Effector memory CD8-positive, alpha-beta T cell (primary cell): ENCODE measurements around the gene CTNS.

Experiments
- ATAC-seq: fragments of 150-1000 bp; cut with Tn5 transposase; replicated peaks from 2 replicates; pipeline ENCODE4 v1.10.0; 2021; ENCODE audit warnings: mild to moderate bottlenecking, moderate library complexity
- DNase-seq, 3 experiments: peaks; one replicate each; pipeline ENCODE4 v3.0.0; 2021
- H3K27ac Mint-ChIP-seq, 2 donors: one replicate each; pipeline ENCODE4 v1.8.0; 2022; ENCODE audit warnings: mild to moderate bottlenecking in 2 of 2, mixed read lengths in 2 of 2, moderate library complexity in 2 of 2
- H3K27me3 Mint-ChIP-seq, 2 donors: one replicate each; pipeline ENCODE4 v1.8.0; 2022; ENCODE audit warnings: mixed read lengths in 2 of 2
- H3K36me3 Mint-ChIP-seq: one replicate; pipeline ENCODE4 v1.8.0; 2022; ENCODE audit warnings: mild to moderate bottlenecking, moderate library complexity, mixed read lengths; ENCODE audit not compliant: insufficient read depth
- H3K4me1 Mint-ChIP-seq, 2 donors: one replicate each; pipeline ENCODE4 v1.8.0; 2022; ENCODE audit warnings: low read depth in 2 of 2, mixed read lengths in 2 of 2
- H3K4me3 Mint-ChIP-seq, 2 donors: one replicate each; pipeline ENCODE4 v1.8.0; 2022; ENCODE audit warnings: mild to moderate bottlenecking in 2 of 2, mixed read lengths in 2 of 2, moderate library complexity in 2 of 2
- H3K9me3 Mint-ChIP-seq, 2 donors: one replicate each; pipeline ENCODE4 v1.8.0; 2022; ENCODE audit warnings: mixed read lengths in 2 of 2
- total RNA-seq, 9 experiments: gene quantifications; one replicate each; lab custom pipeline; 2026; lab: John Stamatoyannopoulos, UW

The CTNS gene
- 8.1 to 253 (median 27.7) reads per million in 9 experiments for total RNA-seq

DNA sequence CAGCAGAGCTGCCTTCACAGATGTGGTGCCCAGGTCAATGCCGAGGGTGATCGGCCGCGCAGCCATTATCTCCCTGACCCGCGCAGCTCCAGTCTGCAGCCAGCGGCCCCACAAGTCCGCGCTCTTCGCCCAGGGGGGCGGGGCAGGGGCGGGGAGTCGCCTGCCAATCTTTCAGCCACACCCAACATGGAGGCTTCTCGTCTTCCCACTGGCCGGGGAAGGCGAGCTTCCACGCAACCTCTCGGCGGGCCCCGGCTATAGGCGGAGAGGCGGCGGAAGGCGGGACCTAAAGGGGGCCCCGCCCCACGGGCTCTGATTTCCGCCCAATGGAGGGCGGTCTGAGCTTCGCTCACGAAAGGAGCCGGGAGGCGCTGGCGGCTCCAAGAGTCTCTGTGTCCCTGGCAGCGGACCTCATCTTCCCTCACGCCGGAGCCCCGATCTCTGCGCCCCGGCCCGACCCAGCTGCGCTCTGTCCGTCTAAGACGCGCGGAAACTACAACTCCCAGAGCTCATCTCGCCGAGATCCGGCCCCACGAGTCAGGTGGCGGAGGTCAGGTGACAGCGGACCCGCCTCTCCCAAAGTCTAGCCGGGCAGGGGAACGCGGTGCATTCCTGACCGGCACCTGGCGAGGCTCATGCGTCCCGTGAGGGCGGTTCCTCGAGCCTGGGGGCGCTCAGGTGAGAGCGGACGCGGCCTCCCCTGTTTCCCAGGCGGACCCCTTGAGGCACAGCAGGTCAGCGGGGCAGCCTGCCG, at the start of gene CTNS, which contains the start of gene SHPK:
CTNS (plus strand) TSS at position 607 of the 754 bp plus-strand sequence. CDS start 3,447 bp downstream, outside the sequence.
SHPK (minus strand) TSS at position 97 of the 754 bp plus-strand sequence; CDS start at position 66, 31 bp downstream.
- Mint-ChIP-seq H3K4me1 (peaks cover 16 to 19% of the 10 kb centered on the region in 2 donors), H3K9me3 (no peaks in the 10 kb centered on the region), H3K27ac (peak within 1 kb of the TSS; percentile 97 to 98), H3K27me3 (no peaks in the 10 kb centered on the region), H3K36me3 (peaks cover 4% of the 10 kb centered on the region), H3K4me3 (peak within 1 kb of the TSS; percentile 95 to 98)
- ATAC-seq: peak; percentile 97
- peak; percentile 92 to 93 (median 93) for DNase-seq

DNA sequence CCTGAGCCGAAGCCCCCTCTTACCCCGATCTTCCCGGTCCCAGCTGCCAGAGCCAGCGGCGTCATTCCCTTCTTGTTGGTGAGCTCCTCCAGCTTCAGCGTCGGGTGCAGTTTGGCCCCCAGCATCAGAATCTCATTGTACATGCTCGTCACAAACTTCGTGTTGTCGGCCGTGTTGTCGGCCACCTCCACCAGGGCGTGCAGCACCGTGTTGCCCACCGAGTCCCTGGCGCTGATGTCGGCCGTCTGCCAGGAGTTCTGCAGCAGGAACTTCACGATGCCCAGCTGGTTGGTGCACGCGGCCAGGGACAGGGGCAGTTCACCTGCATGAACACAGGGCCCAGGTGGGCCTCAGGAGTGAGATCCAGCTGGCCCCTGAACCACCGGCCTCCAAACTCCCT, 46.8 kb upstream of the CTNS start:
- H3K36me3 Mint-ChIP-seq: peaks cover 14% of the 10 kb centered on the region
- no peak overlapping the region for H3K27ac Mint-ChIP-seq
- H3K4me1 Mint-ChIP-seq: no peaks in the 10 kb centered on the region
- ATAC-seq (no peak), DNase-seq (no peak)
- H3K27me3 Mint-ChIP-seq: no peaks in the 10 kb centered on the region
- no peaks in the 10 kb centered on the region for H3K9me3 Mint-ChIP-seq
- no peak overlapping the region for H3K4me3 Mint-ChIP-seq

DNA sequence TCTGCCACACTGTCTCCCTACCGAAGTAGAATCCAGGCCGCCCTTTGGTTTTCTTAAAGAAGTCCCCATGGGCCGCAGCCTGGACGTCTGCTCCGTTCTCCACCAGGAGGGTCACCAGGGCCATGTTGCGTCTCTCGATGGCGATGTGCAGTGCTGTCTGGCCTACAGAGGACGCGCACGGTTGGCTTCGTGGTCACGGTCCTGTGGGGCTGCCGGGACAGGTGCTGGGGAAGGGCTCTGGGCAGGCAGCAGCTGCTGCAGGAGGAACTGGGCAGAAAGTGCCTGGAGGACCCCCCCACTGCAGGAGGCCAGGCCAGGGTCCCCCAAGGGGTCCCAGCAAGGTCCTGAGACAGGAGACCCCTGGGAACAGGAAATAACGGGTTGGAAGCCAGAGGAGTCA, 46.3 kb upstream of the CTNS start:
- Mint-ChIP-seq H3K9me3 (no peaks in the 10 kb centered on the region), H3K27me3 (no peaks in the 10 kb centered on the region), H3K36me3 (peaks cover 14% of the 10 kb centered on the region), H3K4me1 (no peaks in the 10 kb centered on the region), H3K4me3 (no peak overlapping the region), H3K27ac (no peak overlapping the region)
- no peak for ATAC-seq
- no peak for DNase-seq

DNA sequence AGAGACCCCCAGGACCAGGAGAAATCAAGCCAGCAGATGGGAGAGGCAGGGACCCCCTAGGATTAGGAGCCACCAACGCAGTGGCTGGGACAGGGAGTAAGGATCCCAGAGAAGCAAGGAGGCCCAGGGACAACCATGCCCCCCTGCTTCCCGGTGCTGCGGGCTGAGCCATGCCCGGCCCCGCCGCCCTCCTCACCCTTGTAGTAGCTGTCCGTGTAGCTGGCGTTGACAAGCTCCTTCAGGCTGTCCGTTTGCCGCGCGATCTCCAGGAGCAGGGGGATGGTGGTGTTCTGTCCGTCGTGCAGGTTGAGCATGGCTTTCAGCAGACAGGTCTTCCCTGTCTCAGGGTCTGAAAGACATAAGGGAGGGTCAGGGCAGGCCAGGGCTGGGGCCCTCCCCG, 45.8 kb upstream of the CTNS start:
- H3K9me3 Mint-ChIP-seq: no peaks in the 10 kb centered on the region
- ATAC-seq: no peak
- H3K36me3 Mint-ChIP-seq: peaks cover 14% of the 10 kb centered on the region
- no peak for DNase-seq
- no peak overlapping the region for H3K27ac Mint-ChIP-seq
- H3K27me3 Mint-ChIP-seq: no peaks in the 10 kb centered on the region
- no peaks in the 10 kb centered on the region for H3K4me1 Mint-ChIP-seq
- H3K4me3 Mint-ChIP-seq: no peak overlapping the region

DNA sequence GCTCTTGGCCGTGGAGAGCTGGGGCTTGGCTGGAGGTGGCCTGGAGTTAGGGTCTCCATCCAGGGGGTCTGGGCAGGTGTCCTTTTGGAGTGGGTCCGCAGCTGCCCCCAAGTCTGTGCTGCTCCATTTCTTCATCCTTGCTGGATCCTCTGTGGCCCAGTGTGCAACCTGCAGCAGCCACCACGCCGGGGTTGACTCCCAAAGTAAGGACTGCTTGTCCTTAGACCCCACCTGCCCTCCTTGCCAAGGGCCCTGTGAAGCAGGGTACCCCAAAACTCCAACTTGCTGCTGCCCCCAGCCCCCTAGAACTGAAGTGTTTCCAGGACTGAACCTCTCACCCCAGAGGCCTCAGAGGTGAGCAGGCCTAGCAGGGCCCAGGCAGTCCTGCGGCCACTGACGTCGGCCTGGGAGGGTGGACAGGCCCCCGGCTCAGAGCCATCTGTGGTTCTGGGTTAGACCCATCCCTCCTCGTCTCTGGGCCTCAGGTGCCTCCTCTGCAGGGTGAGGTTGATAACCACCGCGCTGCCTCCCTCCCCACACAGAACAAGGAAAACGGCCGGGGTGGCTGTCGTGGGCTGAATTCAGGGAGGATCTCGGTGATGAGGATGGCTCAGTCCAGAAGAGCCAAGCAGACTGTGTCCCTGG, 44.2 kb upstream of the CTNS start:
- H3K4me1 Mint-ChIP-seq: no peaks in the 10 kb centered on the region
- no peak for DNase-seq
- no peaks in the 10 kb centered on the region for H3K27me3 Mint-ChIP-seq
- no peak overlapping the region for H3K27ac Mint-ChIP-seq
- H3K9me3 Mint-ChIP-seq: no peaks in the 10 kb centered on the region
- peaks cover 13% of the 10 kb centered on the region for H3K36me3 Mint-ChIP-seq
- no peak for ATAC-seq
- no peak overlapping the region for H3K4me3 Mint-ChIP-seq

DNA sequence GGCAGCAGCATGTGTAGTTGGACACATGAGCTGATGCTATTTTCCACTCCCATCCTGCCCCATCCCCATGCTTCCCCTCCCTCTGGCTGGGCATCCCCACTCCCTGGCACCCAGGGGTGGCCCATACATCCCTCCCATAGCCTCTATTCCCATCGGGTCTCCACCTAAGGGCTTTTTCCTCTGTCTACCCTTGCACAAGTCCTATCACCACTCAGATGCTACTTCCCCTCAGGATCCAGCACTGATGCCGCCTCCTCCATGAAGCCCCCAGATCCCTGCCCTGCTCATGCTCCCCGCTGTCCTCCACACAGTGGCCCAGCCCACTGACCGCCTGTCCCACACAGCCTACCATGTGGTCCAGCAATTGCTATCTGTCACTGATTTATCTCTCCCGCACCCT, 43.2 kb upstream of the CTNS start:
- Mint-ChIP-seq H3K36me3 (peaks cover 6% of the 10 kb centered on the region), H3K4me1 (peaks cover 0 to 2% of the 10 kb centered on the region in 2 donors), H3K4me3 (no peak overlapping the region)

DNA sequence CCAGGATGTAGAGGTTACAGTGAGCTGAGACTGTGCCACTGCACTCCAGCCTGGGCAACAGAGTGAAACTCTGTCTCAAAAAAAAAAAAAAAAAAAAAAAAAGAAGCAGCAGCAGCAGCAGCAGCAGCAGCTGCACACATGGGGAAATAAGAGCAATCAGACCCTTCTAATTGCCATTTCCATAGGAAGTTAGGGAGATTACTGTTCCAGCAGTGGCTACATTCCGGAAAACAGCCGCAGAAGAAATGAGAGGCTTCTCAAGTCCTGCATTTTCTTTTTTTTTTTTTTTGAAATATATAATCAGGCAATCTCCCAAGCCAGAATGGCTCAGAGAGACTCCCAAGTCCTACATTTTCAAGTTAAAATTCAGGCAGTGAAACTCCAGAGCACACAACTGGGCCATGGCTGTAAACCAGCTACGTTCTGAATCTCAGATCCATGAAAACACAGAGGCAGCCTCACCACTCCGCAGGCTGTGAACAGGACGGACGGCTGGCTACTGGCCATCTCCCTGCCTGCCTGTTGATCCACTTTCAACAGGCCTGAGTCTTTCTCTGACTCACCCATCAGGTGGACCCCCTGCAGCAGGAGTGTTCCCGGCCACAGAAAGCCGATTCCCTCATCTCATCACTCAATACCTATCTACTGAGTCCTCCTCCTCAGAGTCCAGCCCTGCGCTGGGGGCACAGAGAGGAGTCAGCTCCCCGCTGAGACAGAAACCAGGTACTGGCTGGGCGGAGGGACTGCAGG, 42.3 kb upstream of the CTNS start:
- H3K27me3 Mint-ChIP-seq: no peaks in the 10 kb centered on the region
- ATAC-seq: no peak
- H3K9me3 Mint-ChIP-seq: no peaks in the 10 kb centered on the region
- H3K27ac Mint-ChIP-seq: peak overlapping the region in 1 of 2 donors; percentile 58
- H3K36me3 Mint-ChIP-seq: peaks cover 3% of the 10 kb centered on the region
- DNase-seq: no peak
- H3K4me1 Mint-ChIP-seq: peaks cover 0 to 2% of the 10 kb centered on the region in 2 donors
- no peak overlapping the region for H3K4me3 Mint-ChIP-seq

More for the DNA sequence above, 43.2 kb upstream of the CTNS start:
- Mint-ChIP-seq H3K27me3 (no peaks in the 10 kb centered on the region), H3K27ac (no peak overlapping the region), H3K9me3 (no peaks in the 10 kb centered on the region)
- DNase-seq (no peak), ATAC-seq (no peak)

DNA sequence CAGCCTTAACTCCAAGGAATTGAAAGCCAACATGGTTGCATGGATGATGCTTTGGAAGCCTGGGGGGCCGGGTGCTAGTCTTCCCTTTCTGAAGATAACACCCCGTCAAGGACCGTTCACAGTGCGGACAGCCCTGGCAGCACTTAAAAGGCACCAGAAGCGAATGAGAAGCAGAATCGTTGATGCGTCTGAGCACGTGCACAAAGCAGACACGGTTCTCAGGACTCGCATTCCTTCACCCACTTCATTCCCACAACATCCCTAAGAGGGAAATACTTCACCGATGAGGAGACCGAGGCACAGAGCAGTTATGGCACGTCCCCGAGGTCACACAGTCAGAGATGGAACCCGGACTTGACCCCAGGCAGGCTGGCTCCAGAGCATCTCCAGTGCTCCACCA, 41.6 kb upstream of the CTNS start:
- H3K27me3 Mint-ChIP-seq: no peaks in the 10 kb centered on the region
- no peaks in the 10 kb centered on the region for H3K9me3 Mint-ChIP-seq
- H3K4me3 Mint-ChIP-seq: no peak overlapping the region
- peaks cover 3% of the 10 kb centered on the region for H3K36me3 Mint-ChIP-seq
- peak overlapping the region in 1 of 2 donors; percentile 58 for H3K27ac Mint-ChIP-seq
- DNase-seq: no peak
- H3K4me1 Mint-ChIP-seq: peaks cover 0 to 2% of the 10 kb centered on the region in 2 donors
- ATAC-seq: no peak

DNA sequence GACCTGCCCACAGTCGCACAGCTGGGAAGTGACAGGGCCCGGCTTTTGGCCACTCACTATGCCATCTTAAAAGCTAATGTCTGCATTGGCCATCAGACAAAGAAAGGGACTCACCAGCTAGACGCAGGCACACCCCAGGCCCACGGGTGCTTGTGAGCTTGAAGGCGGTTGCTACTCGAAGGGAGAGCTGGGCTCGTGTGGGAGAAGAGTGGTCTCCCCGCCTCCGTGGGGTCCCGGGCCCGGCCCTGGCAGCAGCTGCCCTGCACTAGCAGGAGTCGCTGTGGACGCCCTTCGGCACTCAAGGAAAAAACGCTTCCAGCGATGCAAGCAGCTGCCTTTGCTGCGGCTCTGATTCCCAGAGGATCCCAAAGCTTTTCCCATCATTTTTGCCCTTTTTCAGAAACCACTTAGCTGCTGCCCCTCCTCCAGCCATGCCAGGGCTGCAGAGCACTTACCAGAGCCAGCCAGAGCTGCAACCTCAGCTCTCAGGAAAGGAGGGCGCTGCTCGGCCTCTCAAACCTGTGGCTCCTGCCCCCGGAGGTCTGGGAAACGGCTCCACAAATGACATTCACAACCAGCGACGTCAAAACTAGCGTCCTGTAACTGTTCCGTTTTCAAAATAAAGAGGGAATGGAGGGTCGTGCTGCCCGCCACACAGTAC, 39.6 kb upstream of the CTNS start:
- Mint-ChIP-seq H3K27me3 (no peaks in the 10 kb centered on the region), H3K27ac (no peak overlapping the region), H3K9me3 (no peaks in the 10 kb centered on the region), H3K4me3 (no peak overlapping the region), H3K4me1 (peaks cover 0 to 5% of the 10 kb centered on the region in 2 donors), H3K36me3 (peaks cover 3% of the 10 kb centered on the region)
- DNase-seq (no peak), ATAC-seq (no peak)

DNA sequence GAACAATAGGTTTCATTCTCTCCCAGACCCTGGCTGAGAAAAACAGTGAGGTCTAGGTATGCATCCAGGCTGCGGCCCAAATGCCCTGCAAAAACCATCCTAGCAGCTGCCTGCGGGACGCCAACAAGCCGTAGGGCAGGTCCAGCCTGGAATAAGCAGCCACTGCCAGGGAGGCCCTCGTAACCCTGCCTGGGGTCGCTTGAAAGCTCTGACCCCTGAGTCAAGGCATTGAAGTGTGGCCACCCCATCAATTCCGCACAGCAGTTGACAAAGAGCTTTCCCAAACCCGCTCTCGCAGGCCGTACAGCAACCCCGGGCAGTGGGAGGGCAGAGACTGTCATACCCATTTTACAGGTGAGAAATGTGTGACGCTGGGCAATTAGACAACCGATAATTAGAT, 38.5 kb upstream of the CTNS start:
- Mint-ChIP-seq H3K4me1 (peaks cover 0 to 5% of the 10 kb centered on the region in 2 donors), H3K27me3 (no peaks in the 10 kb centered on the region), H3K36me3 (no peaks in the 10 kb centered on the region), H3K4me3 (no peak overlapping the region), H3K27ac (no peak overlapping the region), H3K9me3 (no peaks in the 10 kb centered on the region)
- ATAC-seq (no peak), DNase-seq (no peak)

DNA sequence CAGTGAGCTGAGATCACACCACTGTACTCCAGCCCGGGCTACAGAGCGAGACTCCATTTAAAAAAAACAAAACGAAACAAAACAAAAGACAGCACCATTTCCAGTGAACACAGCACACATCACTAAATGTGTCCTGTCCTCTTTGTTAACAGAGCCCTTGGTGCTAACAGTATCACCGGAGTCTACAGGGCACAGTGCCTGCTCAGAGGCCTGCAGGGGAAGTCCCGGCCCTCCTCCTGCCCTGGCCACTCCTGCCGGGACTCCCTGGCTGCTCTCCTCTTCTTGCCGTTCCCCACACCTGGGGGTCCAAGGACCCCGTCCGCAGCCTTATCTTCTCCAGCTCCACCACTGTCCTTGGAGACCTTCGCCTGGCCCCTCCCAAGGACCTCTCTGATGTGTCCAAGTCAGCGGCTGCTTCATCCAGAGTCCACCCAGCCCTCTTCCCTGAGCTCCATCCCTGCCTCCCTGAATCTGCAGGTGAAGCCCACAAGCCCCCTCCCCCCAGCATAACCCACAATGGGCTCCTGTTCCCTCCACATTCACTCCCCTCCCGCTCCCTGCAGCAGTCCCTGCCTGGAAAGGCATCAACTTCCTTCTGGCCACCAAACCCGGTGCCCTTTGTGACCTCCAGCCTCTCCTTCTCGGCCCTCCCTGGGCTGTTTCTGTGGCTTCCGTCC, 35.9 kb upstream of the CTNS start:
- ATAC-seq (no peak), DNase-seq (no peak)
- H3K27ac Mint-ChIP-seq: no peak overlapping the region
- H3K27me3 Mint-ChIP-seq: no peaks in the 10 kb centered on the region
- H3K9me3 Mint-ChIP-seq: no peaks in the 10 kb centered on the region
- no peak overlapping the region for H3K4me3 Mint-ChIP-seq
- H3K36me3 Mint-ChIP-seq: no peaks in the 10 kb centered on the region
- peaks cover 0 to 5% of the 10 kb centered on the region in 2 donors for H3K4me1 Mint-ChIP-seq

DNA sequence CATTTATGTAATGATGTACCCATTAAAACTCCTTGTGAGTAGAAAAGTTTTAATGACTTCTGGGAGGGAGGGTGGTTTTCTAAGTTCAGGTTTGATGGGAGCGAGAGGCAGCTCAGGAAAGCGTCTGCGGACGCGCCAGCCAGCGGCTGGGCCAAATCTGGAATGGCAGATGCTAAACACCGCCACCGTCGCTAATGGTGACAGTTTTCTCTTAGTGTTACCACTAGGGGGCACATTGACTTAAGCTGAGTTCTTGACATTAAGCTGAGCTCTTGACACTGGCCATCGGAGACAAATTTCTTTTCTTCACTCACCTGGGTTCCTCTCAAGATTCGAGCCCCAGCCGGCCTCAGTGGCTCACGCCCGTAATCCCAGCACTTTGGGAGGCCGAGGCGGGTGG, 34.1 kb upstream of the CTNS start:
- no peaks in the 10 kb centered on the region for H3K9me3 Mint-ChIP-seq
- no peak overlapping the region for H3K27ac Mint-ChIP-seq
- no peak for ATAC-seq

More for the DNA sequence above, 34.1 kb upstream of the CTNS start:
- no peaks in the 10 kb centered on the region for H3K27me3 Mint-ChIP-seq
- H3K4me3 Mint-ChIP-seq: no peak overlapping the region
- peaks cover 0 to 5% of the 10 kb centered on the region in 2 donors for H3K4me1 Mint-ChIP-seq
- H3K36me3 Mint-ChIP-seq: peaks cover 3% of the 10 kb centered on the region
- DNase-seq: peak in 1 of 3 experiments; percentile 5
